Measurements from ENCODE around the gene THAP3. TPM values are rescaled to one million over a fixed set of nuclear protein-coding genes. Genes with fewer than 3 reads are reported as not detected.

Gene THAP3
- total and polyA plus RNA-seq, 9 of the 15 experiments (the other 6 are each of a cell fraction or from before 2014, with no cell fraction given): 1.9 to 31.2 (median 18.2) TPM

DNA sequence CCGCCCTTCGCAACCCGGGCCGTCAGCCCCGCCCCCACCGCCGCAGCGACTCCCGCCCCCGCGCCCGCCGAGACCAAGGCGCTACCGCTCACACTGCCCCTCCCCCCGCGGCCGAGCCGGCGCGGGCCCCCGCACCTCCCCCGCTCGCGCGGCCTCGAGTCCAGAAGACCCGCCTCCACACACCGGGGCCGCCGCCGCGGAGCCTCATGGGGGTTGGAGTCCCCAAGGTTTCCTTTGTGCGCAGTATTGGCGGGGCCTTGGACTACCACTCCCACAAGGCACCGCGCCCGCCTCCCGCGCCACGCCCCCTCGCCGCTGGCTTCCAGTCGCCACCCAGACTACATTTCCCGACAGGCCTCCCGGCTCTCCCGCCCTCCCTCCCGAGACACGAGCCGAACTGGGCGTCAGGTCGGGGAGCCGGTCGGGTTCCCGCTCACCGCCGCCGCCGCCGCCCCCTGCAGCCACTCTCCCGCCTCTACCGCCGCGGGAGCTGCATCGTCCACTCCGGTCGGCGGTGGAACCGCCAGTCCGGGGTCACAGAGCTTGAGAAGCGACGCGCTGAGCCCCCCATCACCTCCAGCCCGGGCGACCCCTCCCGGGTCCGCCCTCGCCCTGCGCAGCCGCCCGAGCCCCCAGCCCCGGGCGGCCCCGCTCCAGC, 11.2 kb upstream of the THAP3 start, which contains the start of gene PHF13 (continued):
- no peak for TF ChIP-seq ZNF449 (CRISPR knock-in tag; IDR thresholded peaks at IDR 0.05)
- peak; percentile 97 for TF ChIP-seq HCFC1 (IDR thresholded peaks at IDR 0.05; ENCODE audit: low read depth, low read length)
- TF ChIP-seq SIN3A (IDR thresholded peaks at IDR 0.05; ENCODE audit: borderline replicate concordance in 2 of 2, control insufficient read depth in 1 of 2, low read depth in 2 of 2, low read length in 2 of 2): peak in 1 of 2 experiments; percentile 76; a peak in 1 of 4 replicates
- TF ChIP-seq ZNF134 (CRISPR knock-in tag; conservative IDR thresholded peaks at IDR 0.05): no peak
- no peak for TF ChIP-seq ATF6 (CRISPR knock-in tag; IDR thresholded peaks at IDR 0.05)
- peak; percentile 97 for TF ChIP-seq ZNF766 (CRISPR knock-in tag; conservative IDR thresholded peaks at IDR 0.05)
- no peak for TF ChIP-seq GTF2B (IDR thresholded peaks at IDR 0.05; ENCODE audit: extremely low read depth, insufficient read length)
- TF ChIP-seq CTBP1 (IDR thresholded peaks at IDR 0.05; ENCODE audit: borderline replicate concordance): no peak
- no peak for TF ChIP-seq MCM5 (IDR thresholded peaks at IDR 0.05; ENCODE audit: low read depth)
- TF ChIP-seq, protein P1, sequence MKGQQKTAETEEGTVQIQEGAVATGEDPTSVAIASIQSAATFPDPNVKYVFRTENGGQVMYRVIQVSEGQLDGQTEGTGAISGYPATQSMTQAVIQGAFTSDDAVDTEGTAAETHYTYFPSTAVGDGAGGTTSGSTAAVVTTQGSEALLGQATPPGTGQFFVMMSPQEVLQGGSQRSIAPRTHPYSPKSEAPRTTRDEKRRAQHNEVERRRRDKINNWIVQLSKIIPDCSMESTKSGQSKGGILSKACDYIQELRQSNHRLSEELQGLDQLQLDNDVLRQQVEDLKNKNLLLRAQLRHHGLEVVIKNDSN (CRISPR knock-in tag; IDR thresholded peaks at IDR 0.05): 0 out of 2 replicates have a peak, but pooled peaks have one; percentile 13
- 0 out of 2 replicates have a peak, but pooled peaks have one; percentile 47 for TF ChIP-seq ELF1 (tag; IDR thresholded peaks at IDR 0.05)
- TF ChIP-seq, protein P2, sequence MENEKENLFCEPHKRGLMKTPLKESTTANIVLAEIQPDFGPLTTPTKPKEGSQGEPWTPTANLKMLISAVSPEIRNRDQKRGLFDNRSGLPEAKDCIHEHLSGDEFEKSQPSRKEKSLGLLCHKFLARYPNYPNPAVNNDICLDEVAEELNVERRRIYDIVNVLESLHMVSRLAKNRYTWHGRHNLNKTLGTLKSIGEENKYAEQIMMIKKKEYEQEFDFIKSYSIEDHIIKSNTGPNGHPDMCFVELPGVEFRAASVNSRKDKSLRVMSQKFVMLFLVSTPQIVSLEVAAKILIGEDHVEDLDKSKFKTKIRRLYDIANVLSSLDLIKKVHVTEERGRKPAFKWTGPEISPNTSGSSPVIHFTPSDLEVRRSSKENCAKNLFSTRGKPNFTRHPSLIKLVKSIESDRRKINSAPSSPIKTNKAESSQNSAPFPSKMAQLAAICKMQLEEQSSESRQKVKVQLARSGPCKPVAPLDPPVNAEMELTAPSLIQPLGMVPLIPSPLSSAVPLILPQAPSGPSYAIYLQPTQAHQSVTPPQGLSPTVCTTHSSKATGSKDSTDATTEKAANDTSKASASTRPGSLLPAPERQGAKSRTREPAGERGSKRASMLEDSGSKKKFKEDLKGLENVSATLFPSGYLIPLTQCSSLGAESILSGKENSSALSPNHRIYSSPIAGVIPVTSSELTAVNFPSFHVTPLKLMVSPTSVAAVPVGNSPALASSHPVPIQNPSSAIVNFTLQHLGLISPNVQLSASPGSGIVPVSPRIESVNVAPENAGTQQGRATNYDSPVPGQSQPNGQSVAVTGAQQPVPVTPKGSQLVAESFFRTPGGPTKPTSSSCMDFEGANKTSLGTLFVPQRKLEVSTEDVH (IDR thresholded peaks at IDR 0.05; ENCODE audit: low read depth, partially characterized antibody): peak; percentile 63
- TF ChIP-seq ZBTB5 (IDR thresholded peaks at IDR 0.05): no peak
- 0 out of 2 replicates have a peak, but pooled peaks have one; percentile 22 for TF ChIP-seq JUN (IDR thresholded peaks at IDR 0.05; ENCODE audit: borderline replicate concordance, low read depth, low read length)
- no peak for TF ChIP-seq JUN (CRISPR knock-in tag; IDR thresholded peaks at IDR 0.05; ENCODE audit: borderline replicate concordance)

Measured in K562 (cell line).